Measurements from ENCODE around the gene ZNF407.

Gene ZNF407

GRCh38 chr18:75109319-75109691 lies 511.6 kb downstream of the ZNF407 start:
- in situ Hi-C loops (cut with HindIII; ENCODE audit: low sequenced_read_pairs): no loop called here

- in situ Hi-C loops (cut with HindIII; ENCODE audit: low sequenced_read_pairs): no loop called here
Measured at GRCh38 chr18:75109819-75110218, 512.1 kb downstream of the ZNF407 start.

GRCh38 chr18:75110311-75110710 lies 512.6 kb downstream of the ZNF407 start:
- in situ Hi-C loops (cut with HindIII; ENCODE audit: low sequenced_read_pairs): no loop called here

- in situ Hi-C loops (cut with HindIII; ENCODE audit: low sequenced_read_pairs): no loop called here
Measured at GRCh38 chr18:75110846-75111415, 513.3 kb downstream of the ZNF407 start.

- in situ Hi-C loops (cut with HindIII; ENCODE audit: low sequenced_read_pairs): no loop called here
Measured at GRCh38 chr18:75111760-75112159, 514.1 kb downstream of the ZNF407 start.

- in situ Hi-C loops (cut with HindIII; ENCODE audit: low sequenced_read_pairs): no loop called here
Measured at GRCh38 chr18:75112186-75113096, 514.8 kb downstream of the ZNF407 start.

- in situ Hi-C loops (cut with HindIII; ENCODE audit: low sequenced_read_pairs): no loop called here
Measured at GRCh38 chr18:75113455-75113854, 515.8 kb downstream of the ZNF407 start.

- in situ Hi-C loops (cut with HindIII; ENCODE audit: low sequenced_read_pairs): no loop called here
Measured at GRCh38 chr18:75114231-75114764, 516.6 kb downstream of the ZNF407 start.
